Measurements from ENCODE around the gene LGALS16.

LGALS16 gene

GRCh38 chr19:39704181-39705044, 48.7 kb downstream of the LGALS16 start, which contains the start of gene LGALS14:
Gene LGALS14 (plus strand): TSS chr19:39704481. CDS start chr19:39704529, 48 bp downstream.
- no peak within 1 kb of the TSS for H3K27ac ChIP-seq
- TF ChIP-seq CTCF (conservative IDR thresholded peaks at IDR 0.05), result no peak

DNA sequence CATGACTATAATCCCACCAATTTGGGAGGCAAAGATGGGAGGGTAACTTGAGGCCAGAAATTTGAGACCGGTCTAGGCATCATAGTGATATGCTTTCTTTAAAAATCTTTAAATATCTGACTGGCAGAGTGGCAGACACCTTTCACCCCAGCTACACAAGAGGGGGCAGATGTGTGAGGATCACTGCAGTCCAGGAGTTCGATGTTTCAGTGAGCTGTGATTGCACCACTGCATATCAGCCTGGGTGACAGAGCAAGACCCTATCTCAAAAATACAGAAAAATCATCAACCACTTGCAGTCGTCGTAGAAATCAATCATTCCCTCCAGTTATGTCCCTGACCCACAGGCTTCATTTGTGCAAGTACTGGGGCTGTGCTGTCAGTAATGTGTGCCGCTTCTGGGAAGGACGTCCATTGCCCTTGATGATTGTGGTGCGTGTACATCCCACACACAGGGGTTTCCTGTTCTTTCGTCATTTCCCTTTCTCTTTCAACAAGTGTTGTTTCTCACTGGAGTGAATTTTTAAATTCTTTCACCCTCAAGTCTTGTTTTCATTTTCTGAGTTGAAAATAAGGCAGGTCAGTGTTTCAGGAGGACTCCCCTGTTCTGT, 50.0 kb downstream of the LGALS16 start:
- TF ChIP-seq CTCF (conservative IDR thresholded peaks at IDR 0.05), result no peak
- H3K27ac ChIP-seq, result no peak overlapping the region

GRCh38 chr19:39708594-39708993, 52.9 kb downstream of the LGALS16 start:
- no peak overlapping the region; the same call in 1 of the 2 replicates for H3K27ac ChIP-seq
- TF ChIP-seq CTCF (conservative IDR thresholded peaks at IDR 0.05), result no peak

DNA sequence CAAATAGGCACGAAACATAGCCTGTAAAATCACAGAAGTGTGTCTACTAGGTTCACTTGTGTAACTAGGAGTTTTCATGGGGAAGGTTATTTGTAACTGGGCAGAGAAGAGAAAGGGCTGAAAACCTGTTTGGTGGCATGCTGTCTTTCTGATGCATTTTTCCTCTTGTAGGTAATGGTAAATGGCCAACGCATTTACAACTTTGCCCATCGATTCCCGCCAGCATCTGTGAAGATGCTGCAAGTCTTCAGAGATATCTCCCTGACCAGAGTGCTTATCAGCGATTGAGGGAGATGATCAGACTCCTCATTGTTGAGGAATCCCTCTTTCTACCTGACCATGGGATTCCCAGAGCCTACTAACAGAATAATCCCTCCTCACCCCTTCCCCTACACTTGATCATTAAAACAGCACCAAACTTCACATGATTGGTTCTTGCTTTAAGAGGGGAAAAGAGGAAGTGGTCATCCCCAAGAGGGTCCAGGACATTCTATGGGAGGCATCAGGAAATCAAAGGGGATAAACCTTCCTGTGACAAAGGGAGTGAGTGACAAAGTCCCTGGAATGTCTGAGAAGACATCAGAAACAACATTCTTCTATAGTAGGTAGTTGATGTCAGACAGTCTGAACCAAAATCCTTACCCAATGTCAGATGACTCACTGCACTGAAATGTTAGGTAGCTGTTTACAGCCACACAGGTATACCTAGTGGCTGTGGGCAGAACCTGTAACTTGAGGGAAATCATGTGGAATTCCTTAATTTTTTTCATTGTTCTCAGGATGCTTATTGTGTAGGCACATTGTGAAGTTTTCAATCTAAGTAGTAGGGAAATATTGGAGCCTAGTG, 53.5 kb downstream of the LGALS16 start:
- no peak overlapping the region; the same call in 1 of the 2 replicates for H3K27ac ChIP-seq
- no peak for TF ChIP-seq CTCF (conservative IDR thresholded peaks at IDR 0.05)
